GM12878 (cell line): Measurements from ENCODE around the gene EFNA3. TPM values are rescaled to one million over a fixed set of nuclear protein-coding genes. Genes with fewer than 3 reads are reported as not detected.

Experiments used
- CBFB ChIP-seq: IDR thresholded peaks from 2 replicates; pipeline ENCODE4 v1.6.1; 2016; ENCODE audit warnings: antibody characterized with exemption, low read depth
- CBX3 ChIP-seq: fragments of 200-600 bp; sonication (generic); IDR thresholded peaks from 2 replicates; pipeline ENCODE4 v1.6.1; 2016; ENCODE audit warnings: low read depth, borderline replicate concordance
- CHD1 ChIP-seq: IDR thresholded peaks from 2 replicates; pipeline ENCODE4 v1.6.1; 2012; ENCODE audit warnings: low read depth, low read length, improper control_type of control experiment
- CREM ChIP-seq: IDR thresholded peaks from 2 replicates; pipeline ENCODE4 v1.6.1; 2014; ENCODE audit warnings: antibody characterized with exemption, low read depth
- KDM1A ChIP-seq: fragments of 200-600 bp; sonication (generic); IDR thresholded peaks from 2 replicates; pipeline ENCODE4 v1.6.1; 2016; ENCODE audit warnings: borderline replicate concordance
- NRF1 ChIP-seq: conservative IDR thresholded peaks from 2 replicates; pipeline ENCODE4 v1.6.1; 2011; ENCODE audit warnings: mild to moderate bottlenecking, low read depth, low read length, improper control_type of control experiment
- POLR2AphosphoS5 ChIP-seq: IDR thresholded peaks from 2 replicates; pipeline ENCODE4 v1.6.1; 2011; ENCODE audit warnings: mild to moderate bottlenecking, low read length, inconsistent platforms
- RFX5 ChIP-seq: IDR thresholded peaks from 2 replicates; pipeline ENCODE4 v1.6.1; 2011; ENCODE audit warnings: low read depth, low read length, improper control_type of control experiment
- SPI1 ChIP-seq: IDR thresholded peaks from 2 replicates; pipeline ENCODE4 v1.6.1; 2011; ENCODE audit warnings: low read depth, mild to moderate bottlenecking, low read length, moderate library complexity, borderline replicate concordance; ENCODE audit not compliant: insufficient read depth
- TCF7 ChIP-seq: IDR thresholded peaks from 2 replicates; pipeline ENCODE4 v1.6.1; 2014; ENCODE audit warnings: antibody characterized with exemption, borderline replicate concordance
- polyA plus RNA-seq, 11 experiments: library from polyadenylated mRNA; depleted of rRNA in 4 of 11; unstranded in 6 of 11; stranded (reverse) in 5 of 11; fragments of >200 nt; fragmentation: Nextera tagmentation in 4 of 11; fragmentation: Illumina TruSeq in 1 of 11; extraction: Ambion mirVana in 4 of 11; extraction: Trizol in 1 of 11; gene quantifications; 1 replicate in 1 of 11; 2 replicates in 10 of 11; pipeline versions ENCODE4 v1.2.1 to v1.2.3, GENCODE V29; 2011 to 2016; ENCODE audit warnings: inconsistent platforms in 2 of 11, missing spikeins in 2 of 11, low read depth in 1 of 11
- total RNA-seq, 4 experiments: library from RNA; depleted of rRNA in 3 of 4; stranded (reverse); fragments of >200 nt in 3 of 4; fragmentation: Illumina TruSeq in 1 of 4; extraction: Trizol in 1 of 4; gene quantifications; 2 replicates each; pipeline versions ENCODE4 v1.2.1 to v1.2.3, GENCODE V29; 2013 to 2021
- TF ChIP-seq, protein P1 (sequence below): IDR thresholded peaks from 2 replicates; pipeline ENCODE4 v1.6.1; 2011; ENCODE audit warnings: low read depth, mild to moderate bottlenecking, low read length, moderate library complexity, borderline replicate concordance; ENCODE audit errors: extremely low read depth
- TF ChIP-seq, protein P2 (sequence below): fragments of 450-650 bp; IDR thresholded peaks from 2 replicates; pipeline ENCODE4 v1.6.1; 2017; ENCODE audit warnings: antibody characterized with exemption, mild to moderate bottlenecking, moderate library complexity
- TF ChIP-seq, protein P3 (sequence below): fragments of 450-650 bp; IDR thresholded peaks from 2 replicates; pipeline ENCODE4 v1.6.1; 2016; ENCODE audit warnings: mild to moderate bottlenecking, moderate library complexity, borderline replicate concordance
- TF ChIP-seq, protein P4 (sequence below): IDR thresholded peaks from 2 replicates; pipeline ENCODE4 v1.6.1; 2011; ENCODE audit warnings: low read depth, low read length, improper control_type of control experiment, borderline replicate concordance
- TF ChIP-seq, protein P5 (sequence below): fragments of 450-650 bp; IDR thresholded peaks from 2 replicates; pipeline ENCODE4 v1.6.1; 2017; ENCODE audit warnings: mild to moderate bottlenecking

EFNA3 gene
- total and polyA plus RNA-seq, 10 of the 15 experiments (the other 5 are each of a cell fraction or from before 2014, with no cell fraction given): 0.08 to 5.4 (median 1.1) TPM

DNA sequence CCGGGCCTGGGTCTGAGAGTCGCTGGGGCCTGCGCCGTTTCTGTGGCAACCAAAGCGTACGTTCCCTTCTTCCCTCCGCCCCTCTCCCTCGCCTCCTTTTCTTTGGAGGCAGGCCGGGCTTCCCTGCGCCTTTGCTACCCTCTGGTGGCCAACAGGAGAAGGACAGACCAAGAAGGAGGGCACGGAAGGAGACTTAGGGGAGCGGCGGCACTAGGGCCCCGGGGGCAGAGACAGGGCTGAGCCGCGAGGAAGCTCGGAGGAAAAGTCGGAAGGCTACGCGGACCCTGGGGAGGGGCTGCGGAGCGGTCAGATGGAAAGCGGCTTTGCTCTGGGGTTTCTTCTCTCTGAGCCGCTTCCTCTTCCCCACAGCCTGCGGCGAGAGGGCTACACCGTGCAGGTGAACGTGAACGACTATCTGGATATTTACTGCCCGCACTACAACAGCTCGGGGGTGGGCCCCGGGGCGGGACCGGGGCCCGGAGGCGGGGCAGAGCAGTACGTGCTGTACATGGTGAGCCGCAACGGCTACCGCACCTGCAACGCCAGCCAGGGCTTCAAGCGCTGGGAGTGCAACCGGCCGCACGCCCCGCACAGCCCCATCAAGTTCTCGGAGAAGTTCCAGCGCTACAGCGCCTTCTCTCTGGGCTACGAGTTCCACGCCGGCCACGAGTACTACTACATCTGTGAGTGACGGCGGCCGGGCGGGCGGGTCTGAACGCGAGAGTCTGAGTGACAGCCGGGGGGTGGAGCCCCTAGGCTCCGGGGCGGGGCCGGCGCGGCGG is 6.3 kb downstream of the EFNA3 start (continued):
- TF ChIP-seq, protein P1, sequence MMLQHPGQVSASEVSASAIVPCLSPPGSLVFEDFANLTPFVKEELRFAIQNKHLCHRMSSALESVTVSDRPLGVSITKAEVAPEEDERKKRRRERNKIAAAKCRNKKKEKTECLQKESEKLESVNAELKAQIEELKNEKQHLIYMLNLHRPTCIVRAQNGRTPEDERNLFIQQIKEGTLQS: no peak
- TF ChIP-seq SPI1: no peak
- TF ChIP-seq, protein P2, sequence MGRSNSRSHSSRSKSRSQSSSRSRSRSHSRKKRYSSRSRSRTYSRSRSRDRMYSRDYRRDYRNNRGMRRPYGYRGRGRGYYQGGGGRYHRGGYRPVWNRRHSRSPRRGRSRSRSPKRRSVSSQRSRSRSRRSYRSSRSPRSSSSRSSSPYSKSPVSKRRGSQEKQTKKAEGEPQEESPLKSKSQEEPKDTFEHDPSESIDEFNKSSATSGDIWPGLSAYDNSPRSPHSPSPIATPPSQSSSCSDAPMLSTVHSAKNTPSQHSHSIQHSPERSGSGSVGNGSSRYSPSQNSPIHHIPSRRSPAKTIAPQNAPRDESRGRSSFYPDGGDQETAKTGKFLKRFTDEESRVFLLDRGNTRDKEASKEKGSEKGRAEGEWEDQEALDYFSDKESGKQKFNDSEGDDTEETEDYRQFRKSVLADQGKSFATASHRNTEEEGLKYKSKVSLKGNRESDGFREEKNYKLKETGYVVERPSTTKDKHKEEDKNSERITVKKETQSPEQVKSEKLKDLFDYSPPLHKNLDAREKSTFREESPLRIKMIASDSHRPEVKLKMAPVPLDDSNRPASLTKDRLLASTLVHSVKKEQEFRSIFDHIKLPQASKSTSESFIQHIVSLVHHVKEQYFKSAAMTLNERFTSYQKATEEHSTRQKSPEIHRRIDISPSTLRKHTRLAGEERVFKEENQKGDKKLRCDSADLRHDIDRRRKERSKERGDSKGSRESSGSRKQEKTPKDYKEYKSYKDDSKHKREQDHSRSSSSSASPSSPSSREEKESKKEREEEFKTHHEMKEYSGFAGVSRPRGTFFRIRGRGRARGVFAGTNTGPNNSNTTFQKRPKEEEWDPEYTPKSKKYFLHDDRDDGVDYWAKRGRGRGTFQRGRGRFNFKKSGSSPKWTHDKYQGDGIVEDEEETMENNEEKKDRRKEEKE: no peak
- no peak for TF ChIP-seq CBX3
- TF ChIP-seq CBFB: peak; percentile 50; the same call in 1 of the 2 replicates
- TF ChIP-seq, protein P3, sequence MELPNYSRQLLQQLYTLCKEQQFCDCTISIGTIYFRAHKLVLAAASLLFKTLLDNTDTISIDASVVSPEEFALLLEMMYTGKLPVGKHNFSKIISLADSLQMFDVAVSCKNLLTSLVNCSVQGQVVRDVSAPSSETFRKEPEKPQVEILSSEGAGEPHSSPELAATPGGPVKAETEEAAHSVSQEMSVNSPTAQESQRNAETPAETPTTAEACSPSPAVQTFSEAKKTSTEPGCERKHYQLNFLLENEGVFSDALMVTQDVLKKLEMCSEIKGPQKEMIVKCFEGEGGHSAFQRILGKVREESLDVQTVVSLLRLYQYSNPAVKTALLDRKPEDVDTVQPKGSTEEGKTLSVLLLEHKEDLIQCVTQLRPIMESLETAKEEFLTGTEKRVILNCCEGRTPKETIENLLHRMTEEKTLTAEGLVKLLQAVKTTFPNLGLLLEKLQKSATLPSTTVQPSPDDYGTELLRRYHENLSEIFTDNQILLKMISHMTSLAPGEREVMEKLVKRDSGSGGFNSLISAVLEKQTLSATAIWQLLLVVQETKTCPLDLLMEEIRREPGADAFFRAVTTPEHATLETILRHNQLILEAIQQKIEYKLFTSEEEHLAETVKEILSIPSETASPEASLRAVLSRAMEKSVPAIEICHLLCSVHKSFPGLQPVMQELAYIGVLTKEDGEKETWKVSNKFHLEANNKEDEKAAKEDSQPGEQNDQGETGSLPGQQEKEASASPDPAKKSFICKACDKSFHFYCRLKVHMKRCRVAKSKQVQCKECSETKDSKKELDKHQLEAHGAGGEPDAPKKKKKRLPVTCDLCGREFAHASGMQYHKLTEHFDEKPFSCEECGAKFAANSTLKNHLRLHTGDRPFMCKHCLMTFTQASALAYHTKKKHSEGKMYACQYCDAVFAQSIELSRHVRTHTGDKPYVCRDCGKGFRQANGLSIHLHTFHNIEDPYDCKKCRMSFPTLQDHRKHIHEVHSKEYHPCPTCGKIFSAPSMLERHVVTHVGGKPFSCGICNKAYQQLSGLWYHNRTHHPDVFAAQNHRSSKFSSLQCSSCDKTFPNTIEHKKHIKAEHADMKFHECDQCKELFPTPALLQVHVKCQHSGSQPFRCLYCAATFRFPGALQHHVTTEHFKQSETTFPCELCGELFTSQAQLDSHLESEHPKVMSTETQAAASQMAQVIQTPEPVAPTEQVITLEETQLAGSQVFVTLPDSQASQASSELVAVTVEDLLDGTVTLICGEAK: peak; percentile 42; the same call in 1 of the 2 replicates
- no peak for TF ChIP-seq POLR2AphosphoS5
- TF ChIP-seq TCF7: no peak
- TF ChIP-seq, protein P4, sequence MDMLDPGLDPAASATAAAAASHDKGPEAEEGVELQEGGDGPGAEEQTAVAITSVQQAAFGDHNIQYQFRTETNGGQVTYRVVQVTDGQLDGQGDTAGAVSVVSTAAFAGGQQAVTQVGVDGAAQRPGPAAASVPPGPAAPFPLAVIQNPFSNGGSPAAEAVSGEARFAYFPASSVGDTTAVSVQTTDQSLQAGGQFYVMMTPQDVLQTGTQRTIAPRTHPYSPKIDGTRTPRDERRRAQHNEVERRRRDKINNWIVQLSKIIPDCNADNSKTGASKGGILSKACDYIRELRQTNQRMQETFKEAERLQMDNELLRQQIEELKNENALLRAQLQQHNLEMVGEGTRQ: no peak
- TF ChIP-seq RFX5: no peak
- TF ChIP-seq KDM1A: no peak
- TF ChIP-seq, protein P5, sequence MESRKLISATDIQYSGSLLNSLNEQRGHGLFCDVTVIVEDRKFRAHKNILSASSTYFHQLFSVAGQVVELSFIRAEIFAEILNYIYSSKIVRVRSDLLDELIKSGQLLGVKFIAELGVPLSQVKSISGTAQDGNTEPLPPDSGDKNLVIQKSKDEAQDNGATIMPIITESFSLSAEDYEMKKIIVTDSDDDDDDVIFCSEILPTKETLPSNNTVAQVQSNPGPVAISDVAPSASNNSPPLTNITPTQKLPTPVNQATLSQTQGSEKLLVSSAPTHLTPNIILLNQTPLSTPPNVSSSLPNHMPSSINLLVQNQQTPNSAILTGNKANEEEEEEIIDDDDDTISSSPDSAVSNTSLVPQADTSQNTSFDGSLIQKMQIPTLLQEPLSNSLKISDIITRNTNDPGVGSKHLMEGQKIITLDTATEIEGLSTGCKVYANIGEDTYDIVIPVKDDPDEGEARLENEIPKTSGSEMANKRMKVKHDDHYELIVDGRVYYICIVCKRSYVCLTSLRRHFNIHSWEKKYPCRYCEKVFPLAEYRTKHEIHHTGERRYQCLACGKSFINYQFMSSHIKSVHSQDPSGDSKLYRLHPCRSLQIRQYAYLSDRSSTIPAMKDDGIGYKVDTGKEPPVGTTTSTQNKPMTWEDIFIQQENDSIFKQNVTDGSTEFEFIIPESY: no peak
- peak; percentile 54; the same call in 1 of the 2 replicates for TF ChIP-seq CREM
- no peak for TF ChIP-seq NRF1
- no peak for TF ChIP-seq CHD1
